HG02840 (cell line): ENCODE measurements around the gene PSMB1.
A peak's percentile ranks its signal among the peaks of the same experiment; 100 is the strongest.

Source experiments
- ATAC-seq: cut with Tn5 transposase; IDR thresholded peaks from one replicate; pipeline ENCODE4 v1.9.1; 2021; ENCODE audit warnings: mild to moderate bottlenecking, moderate library complexity, moderate number of reproducible peaks; ENCODE audit not compliant: unreplicated experiment, low FRiP score

Gene PSMB1

GRCh38 chr6:170552765-170553533, at the start of gene PSMB1:
Gene PSMB1, minus strand, starts transcription at chr6:170553307. Its CDS starts 65 bp downstream, at chr6:170553242.
- peak; percentile 48 for ATAC-seq

DNA sequence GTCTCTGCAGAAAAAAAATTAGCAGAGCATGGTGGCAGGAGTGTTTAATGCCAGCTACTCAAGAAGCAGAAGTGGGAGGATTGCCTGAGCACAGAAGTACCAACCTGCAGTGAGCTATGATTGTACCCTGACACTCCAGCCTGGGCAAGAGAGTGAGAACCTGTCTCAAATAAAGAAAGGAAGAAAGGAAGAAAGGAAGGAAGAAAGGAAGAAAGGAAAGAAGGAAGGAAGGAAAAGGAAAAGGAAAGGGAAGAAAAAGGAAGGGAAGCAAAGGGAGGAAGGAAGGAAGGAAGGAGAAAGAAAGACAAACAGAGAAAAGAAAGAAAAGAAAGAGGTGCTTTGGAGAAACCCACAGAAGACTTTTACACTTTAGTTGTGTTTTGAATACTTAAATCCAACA, 44.2 kb upstream of the PSMB1 start:
- no peak for ATAC-seq

- ATAC-seq, result no peak
These were observed 43.3 kb upstream of the PSMB1 start for GRCh38 chr6:170596426-170596825.

DNA sequence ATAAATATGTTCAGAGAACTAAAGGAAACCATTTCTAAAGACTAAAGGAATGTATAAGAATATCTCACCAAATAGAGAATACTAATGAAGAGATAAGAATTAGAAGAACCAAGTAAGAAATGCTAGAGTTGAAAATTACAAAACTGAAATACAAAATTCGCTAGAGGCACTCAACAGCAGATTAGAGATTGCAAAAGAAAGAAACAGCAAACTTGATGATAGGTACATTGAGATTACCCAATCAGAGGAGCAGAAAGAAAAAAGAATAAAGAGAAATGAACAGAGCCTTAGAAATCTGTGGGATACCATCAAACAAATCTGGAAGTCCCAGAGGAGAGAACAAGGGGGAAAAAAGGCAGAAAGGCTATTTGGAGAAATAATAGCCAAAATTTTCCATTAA, 37.6 kb upstream of the PSMB1 start:
- no peak for ATAC-seq

GRCh38 chr6:170584954-170585498, 31.9 kb upstream of the PSMB1 start:
- ATAC-seq, result peak; percentile 32

- ATAC-seq, result peak; percentile 99
These were observed 31.3 kb upstream of the PSMB1 start, which contains the start of gene PDCD2 for GRCh38 chr6:170584181-170584953. Gene PDCD2, minus strand, starts transcription at chr6:170584637. Its CDS starts 56 bp downstream, at chr6:170584581.

GRCh38 chr6:170583756-170584180, 30.7 kb upstream of the PSMB1 start:
- peak; percentile 1 for ATAC-seq

DNA sequence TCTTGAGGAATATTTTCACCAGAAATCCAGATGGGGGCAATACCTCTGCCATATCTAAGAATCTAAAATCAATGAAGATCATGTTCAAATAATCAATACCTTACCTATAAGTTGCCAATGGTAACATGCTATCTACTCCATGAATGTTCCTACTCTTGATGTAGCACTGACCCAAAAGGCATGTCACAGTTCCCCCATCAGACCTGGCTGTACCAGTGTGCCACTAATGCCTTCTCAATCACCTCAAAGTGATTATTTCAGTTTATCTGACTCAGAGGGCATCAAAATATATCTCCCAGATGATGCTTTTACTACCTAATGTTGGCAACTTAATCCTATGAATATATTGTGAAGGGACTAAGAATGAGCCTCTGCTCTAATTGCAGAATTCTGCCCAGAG, 25.8 kb upstream of the PSMB1 start:
- no peak for ATAC-seq

DNA sequence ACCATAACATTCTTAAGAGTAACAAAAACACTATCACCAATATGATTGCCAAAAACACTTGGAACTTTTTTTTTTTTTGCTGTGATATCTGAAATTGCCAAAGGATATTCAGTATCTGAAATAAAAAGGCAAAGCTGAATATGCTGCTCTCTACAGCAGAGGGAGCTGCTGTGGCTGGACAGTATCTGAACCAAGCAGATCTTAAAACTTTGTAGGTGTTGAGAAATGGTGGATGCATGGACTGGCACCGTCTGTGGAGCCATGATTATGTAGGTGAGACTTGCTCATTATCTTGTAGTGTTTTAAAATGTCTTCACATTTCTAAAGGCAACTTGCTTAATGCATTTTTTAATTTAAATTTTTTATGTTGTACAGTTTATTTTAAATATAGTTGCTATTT, 22.1 kb upstream of the PSMB1 start:
- ATAC-seq, result no peak

GRCh38 chr6:170572704-170573466, 19.8 kb upstream of the PSMB1 start:
- ATAC-seq, result no peak

DNA sequence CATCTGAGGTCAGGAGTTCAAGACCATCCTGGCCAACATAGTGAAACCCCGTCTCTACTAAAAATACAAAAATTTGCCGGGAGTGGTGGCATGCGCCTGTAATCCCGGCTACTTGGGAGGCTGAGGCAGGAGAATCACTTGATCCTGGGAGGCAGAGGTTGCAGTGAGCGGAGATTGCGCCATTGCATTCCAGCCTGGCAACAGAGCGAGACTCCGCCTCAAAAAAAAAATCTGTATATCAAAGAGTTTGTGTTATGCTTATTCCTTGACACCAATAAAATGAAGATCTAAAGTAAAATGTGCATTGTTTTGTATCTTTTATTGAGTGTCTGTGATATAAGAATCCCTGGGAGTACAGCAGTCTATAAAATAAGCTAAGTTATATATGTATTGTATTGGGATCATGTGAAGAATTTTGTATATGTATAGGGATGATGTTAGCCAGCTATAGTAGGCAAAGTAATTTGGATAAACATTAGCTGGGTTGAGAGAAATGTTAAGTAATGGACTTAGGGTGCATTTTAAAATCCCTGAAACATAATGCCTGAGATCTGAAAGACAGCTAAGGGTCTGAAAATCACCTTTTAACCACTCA, 11.9 kb upstream of the PSMB1 start:
- ATAC-seq, result no peak

DNA sequence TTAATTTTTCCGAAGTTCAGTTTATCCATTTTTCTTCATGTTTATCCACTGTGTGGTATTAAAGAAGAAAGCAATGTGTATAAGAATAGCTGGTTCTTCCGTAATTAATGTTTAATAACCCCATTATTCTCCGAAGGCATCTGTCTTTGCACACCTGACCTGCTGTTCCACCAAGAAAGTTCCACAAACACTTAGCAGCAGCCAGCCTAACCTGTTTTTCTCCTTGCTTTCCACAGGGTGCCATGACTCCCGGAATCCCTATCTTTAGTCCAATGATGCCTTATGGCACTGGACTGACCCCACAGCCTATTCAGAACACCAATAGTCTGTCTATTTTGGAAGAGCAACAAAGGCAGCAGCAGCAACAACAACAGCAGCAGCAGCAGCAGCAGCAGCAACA, 8.4 kb upstream of the PSMB1 start:
- ATAC-seq, result no peak

DNA sequence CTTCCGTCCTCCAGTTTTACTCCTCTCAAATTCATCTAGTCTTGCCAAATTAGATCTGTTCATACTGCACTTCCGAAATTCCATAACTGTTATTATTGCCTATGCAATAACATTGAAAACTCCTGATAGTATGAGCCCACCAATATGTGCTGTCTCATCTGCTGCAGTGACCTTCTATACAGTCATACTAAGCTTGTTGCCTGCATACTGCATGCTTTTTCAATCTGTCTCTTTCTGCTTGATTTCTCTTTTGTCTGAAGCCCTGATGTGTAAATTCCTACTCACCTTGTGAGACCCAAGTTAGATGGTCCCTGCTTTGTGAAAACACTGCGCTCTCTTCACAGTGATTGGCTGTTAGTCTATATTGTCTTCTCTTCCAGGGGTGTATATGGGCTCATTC, 2.2 kb upstream of the PSMB1 start:
- ATAC-seq, result no peak

DNA sequence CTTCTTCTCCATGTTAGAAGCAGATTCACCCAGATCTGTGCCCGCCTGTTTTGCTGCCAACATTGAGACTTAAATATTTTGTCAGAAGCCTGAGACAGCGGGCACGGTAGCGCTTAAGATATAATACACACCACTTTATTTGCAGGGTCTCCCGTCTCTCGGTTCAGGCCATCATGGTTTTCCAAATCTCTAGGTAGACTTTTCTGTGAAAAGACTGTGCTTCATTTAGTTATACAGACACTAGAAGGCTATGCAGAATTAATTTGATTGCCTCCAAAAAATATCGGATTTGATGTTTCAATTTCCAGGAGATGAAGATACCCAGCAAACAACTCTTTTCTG, 1.7 kb upstream of the PSMB1 start:
- no peak for ATAC-seq

DNA sequence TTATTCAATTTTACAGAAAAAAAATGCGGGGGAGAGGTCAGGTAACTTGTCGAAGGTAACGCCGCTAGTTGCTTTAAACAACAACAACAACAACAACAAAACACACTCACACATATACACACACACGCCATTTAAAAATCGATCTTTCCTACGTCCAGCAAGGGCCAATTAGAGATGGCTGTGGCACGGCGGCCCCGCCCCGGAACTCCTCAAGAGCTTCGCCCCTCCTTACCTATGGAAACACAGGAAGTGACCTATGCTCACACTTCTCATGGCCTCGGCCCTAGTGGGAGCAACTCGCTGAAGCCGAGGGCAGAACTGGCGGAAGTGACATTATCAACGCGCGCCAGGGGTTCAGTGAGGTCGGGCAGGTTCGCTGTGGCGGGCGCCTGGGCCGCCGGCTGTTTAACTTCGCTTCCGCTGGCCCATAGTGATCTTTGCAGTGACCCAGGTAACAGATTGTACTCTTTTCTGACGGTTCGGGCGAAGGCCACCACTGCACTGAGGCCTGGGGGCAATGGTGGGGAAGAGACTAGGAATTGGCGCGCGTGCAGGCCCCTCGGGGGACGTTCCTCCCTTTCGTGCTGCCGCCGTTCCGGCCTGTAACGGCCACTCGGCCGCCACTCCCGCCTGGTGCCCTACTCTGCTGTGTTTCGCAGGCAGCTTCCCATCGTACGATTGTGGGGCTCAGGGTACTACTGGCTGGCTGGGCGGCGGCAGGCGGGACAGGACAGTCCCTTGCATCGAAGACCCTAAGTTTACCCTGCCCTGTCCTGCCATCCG, 1.1 kb upstream of the PSMB1 start, which contains the start of gene TBP:
Gene TBP, plus strand, starts transcription at position 357 of the 783 bp plus-strand sequence. CDS start 2,661 bp downstream, outside the sequence.
- peak; percentile 96 for ATAC-seq

DNA sequence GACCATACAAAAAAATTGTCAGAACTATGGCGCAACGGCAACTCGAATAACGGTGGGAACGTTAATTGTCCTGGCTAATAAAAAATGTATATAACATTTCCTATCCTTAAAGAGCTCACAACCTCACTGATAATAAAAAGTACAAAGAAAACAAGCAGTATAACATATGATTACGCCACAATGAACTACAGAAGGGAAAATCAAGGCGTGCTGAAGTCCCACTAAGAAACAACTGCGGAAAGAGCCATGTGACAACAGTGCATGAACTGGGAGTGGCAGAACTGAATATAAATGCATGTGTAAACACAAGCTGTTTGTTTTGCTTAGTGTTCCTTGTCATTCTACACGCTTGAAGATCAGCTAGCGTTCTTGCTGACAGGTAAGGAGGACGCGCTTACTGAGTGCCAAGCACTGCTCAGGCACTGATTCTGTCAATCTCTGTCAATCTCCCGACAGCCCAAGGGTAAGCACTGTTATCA, 466 bp upstream of the PSMB1 start:
- peak; percentile 37 for ATAC-seq

- no peak for ATAC-seq
These were observed 7.7 kb downstream of the PSMB1 start for GRCh38 chr6:170545405-170545804.

DNA sequence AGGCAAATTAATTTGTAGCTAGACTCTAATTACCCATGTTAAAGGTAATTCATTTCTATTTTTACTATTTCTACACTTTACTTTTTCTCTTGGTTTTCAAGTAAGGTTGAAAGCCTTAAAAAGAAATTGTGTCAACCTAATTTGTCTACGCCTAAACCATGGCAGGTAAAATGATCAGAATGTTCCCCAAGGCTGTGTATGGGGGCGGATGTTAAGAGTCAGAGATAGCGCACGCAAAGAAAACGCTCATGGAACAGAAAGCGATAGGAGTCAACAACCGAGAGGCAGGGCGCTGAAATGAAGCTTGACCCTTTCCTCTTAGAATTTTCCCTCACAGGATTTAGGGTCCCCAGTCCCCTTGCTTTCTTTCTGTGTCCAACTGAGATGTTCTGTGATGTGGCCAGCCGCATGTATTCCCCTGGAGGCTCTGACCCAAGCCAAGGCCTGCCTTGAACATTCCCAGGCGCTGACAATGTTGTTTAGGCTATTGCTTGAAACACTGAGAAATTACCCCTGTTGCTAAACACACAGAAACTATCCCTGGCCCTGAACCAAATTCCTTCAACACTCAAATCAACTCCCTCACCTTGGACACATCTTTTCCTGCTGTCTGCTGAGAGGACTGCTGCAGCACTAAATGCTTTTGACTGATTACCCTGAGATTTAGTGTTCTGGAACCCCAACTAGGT, 10.9 kb downstream of the PSMB1 start:
- no peak for ATAC-seq

- ATAC-seq, result no peak
These were observed 15.8 kb downstream of the PSMB1 start for GRCh38 chr6:170537329-170537728.
